HepG2 (cell line): Measurements from ENCODE around the gene SP8. TPM values are rescaled to one million over a fixed set of nuclear protein-coding genes. Genes with fewer than 3 reads are reported as not detected.

ENCODE experiments used
- ATAC-seq: fragments of 200-7000 bp; cut with Tn5 transposase; 3 replicates; pipeline ENCODE4 v1.9.1; 2020; ENCODE audit warnings: mild to moderate bottlenecking, moderate library complexity
- BruUV-seq: library from RNA; stranded (reverse); fragments of 400-500 nt; replicated peaks from 2 replicates; lab custom pipeline; 2021; lab: Mats Ljungman, UMichigan
- CTCF ChIA-PET: fragments of 300-600 bp; formaldehyde crosslinking; extraction: SDS; loops from one replicate; lab custom pipeline; 2021; ENCODE audit warnings: low total read pairs, inconsistent platforms, low intra/inter-chr PET ratio; lab: Yijun Ruan, JAX
- POLR2A ChIA-PET: fragments of 350-600 bp; sonication (Branson Sonifier 250); formaldehyde crosslinking; loops from one replicate; lab custom pipeline; 2020; ENCODE audit warnings: antibody characterized with exemption, inconsistent platforms; lab: Yijun Ruan, JAX
- DNase-seq: peaks from one replicate; pipeline ENCODE4 v3.0.0-alpha.2; 2015; ENCODE audit warnings: low spot score
- FAIRE-seq: peaks from 3 replicates; lab custom pipeline; 2011; peaks lifted over from hg19 to GRCh38; lab: Jason Lieb, UNC
- H2AFZ ChIP-seq: one replicate; pipeline ENCODE4 v1.6.1; 2011; ENCODE audit warnings: low read length, inconsistent platforms
- H3K27ac ChIP-seq: fragments of 300-600 bp; 3 replicates; pipeline ENCODE4 v1.8.0; 2011; ENCODE audit warnings: mixed run types, mild to moderate bottlenecking, mixed read lengths, low read length, inconsistent platforms; ENCODE audit not compliant: insufficient read depth; ENCODE audit errors: extremely low read length
- H3K27me3 ChIP-seq, 2 experiments: fragments of 200-600 bp in 1 of 2; 2 replicates in 1 of 2; 3 replicates in 1 of 2; pipeline versions ENCODE4 v1.6.0 to v1.8.0; 2011; ENCODE audit warnings: low read length in 2 of 2, mild to moderate bottlenecking in 2 of 2, moderate library complexity in 2 of 2, inconsistent platforms in 1 of 2; ENCODE audit not compliant: insufficient read depth in 2 of 2, control insufficient read depth in 1 of 2
- H3K36me3 ChIP-seq, 2 experiments: fragments of 200-600 bp in 1 of 2; replicated peaks in 1 of 2; 2 replicates in 1 of 2; 3 replicates in 1 of 2; pipeline versions ENCODE4 v1.5.1 to v1.8.0; 2011; ENCODE audit warnings: low read length in 2 of 2, inconsistent platforms in 1 of 2; ENCODE audit not compliant: insufficient read depth in 2 of 2, control insufficient read depth in 1 of 2
- H3K4me1 ChIP-seq: 2 replicates; pipeline ENCODE4 v1.5.1; 2012; ENCODE audit warnings: low read length, inconsistent platforms; ENCODE audit not compliant: insufficient read depth
- H3K4me2 ChIP-seq: 2 replicates; pipeline ENCODE4 v1.6.0; 2011; ENCODE audit warnings: low read depth, low read length, inconsistent platforms
- H3K4me3 ChIP-seq, 3 experiments: fragments of 200-600 bp in 1 of 3; sonication (generic), shearing (Covaris generic) in 1 of 3; replicated peaks in 1 of 3; 2 replicates each; pipeline ENCODE4 v1.5.1; 2011 to 2016; ENCODE audit warnings: low read length in 3 of 3, inconsistent platforms in 2 of 3, low read depth in 2 of 3, mild to moderate bottlenecking in 2 of 3, control low read depth in 1 of 3, mixed read lengths in 1 of 3; ENCODE audit not compliant: insufficient read depth in 1 of 3
- H3K79me2 ChIP-seq: one replicate; pipeline ENCODE4 v1.6.1; 2011; ENCODE audit warnings: low read length, inconsistent platforms; ENCODE audit not compliant: insufficient read depth
- H3K9ac ChIP-seq: 2 replicates; pipeline ENCODE4 v1.6.0; 2011; ENCODE audit warnings: mild to moderate bottlenecking, low read depth, low read length, inconsistent platforms; ENCODE audit not compliant: insufficient read depth
- H3K9me3 ChIP-seq: 2 replicates; pipeline ENCODE4 v1.5.1; 2012; ENCODE audit warnings: mild to moderate bottlenecking, low read length
- H4K20me1 ChIP-seq: 2 replicates; pipeline ENCODE4 v1.6.0; 2011; ENCODE audit warnings: inconsistent platforms, mild to moderate bottlenecking, low read length, moderate library complexity; ENCODE audit not compliant: insufficient read depth
- AHR ChIP-seq: IDR thresholded peaks from 2 replicates; pipeline ENCODE4 v1.6.1; 2018; ENCODE audit warnings: missing genetic modification reagents, missing compliant biosample characterization
- EP300 ChIP-seq, 3 experiments: sonication (generic) in 1 of 3; formaldehyde crosslinking in 1 of 3; IDR thresholded peaks; 2 replicates each; pipeline versions ENCODE4 v1.5.1 to v1.6.1; 2011 to 2020; ENCODE audit warnings: low read depth in 2 of 3, low read length in 2 of 3, borderline replicate concordance in 1 of 3, improper control_type of control experiment in 1 of 3, mild to moderate bottlenecking in 1 of 3, missing genetic modification reagents in 1 of 3, moderate library complexity in 1 of 3
- HNRNPK ChIP-seq: fragments of 200-400 bp; formaldehyde crosslinking; IDR thresholded peaks from 2 replicates; pipeline ENCODE4 v1.6.1; 2018; ENCODE audit warnings: low read length, low read depth, moderate library complexity, mild to moderate bottlenecking; ENCODE audit not compliant: poor library complexity, severe bottlenecking
- JUN ChIP-seq: sonication (generic); formaldehyde crosslinking; IDR thresholded peaks from 2 replicates; pipeline ENCODE4 v1.4.0; 2020; ENCODE audit warnings: mild to moderate bottlenecking, missing genetic modification reagents
- KMT2B ChIP-seq: IDR thresholded peaks from 2 replicates; pipeline ENCODE4 v1.6.1; 2016; ENCODE audit warnings: missing genetic modification reagents, missing compliant biosample characterization
- MAX ChIP-seq: IDR thresholded peaks from 2 replicates; pipeline ENCODE4 v1.6.1; 2012; ENCODE audit warnings: inconsistent platforms
- MEIS1 ChIP-seq: sonication (generic); formaldehyde crosslinking; IDR thresholded peaks from 2 replicates; pipeline ENCODE4 v1.9.0; 2021; ENCODE audit warnings: mild to moderate bottlenecking, missing genetic modification reagents, moderate library complexity, borderline replicate concordance
- MTF1 ChIP-seq: sonication (generic); formaldehyde crosslinking; IDR thresholded peaks from 2 replicates; pipeline ENCODE4 v1.5.0; 2020; ENCODE audit warnings: missing genetic modification reagents
- POGZ ChIP-seq: sonication (generic); formaldehyde crosslinking; IDR thresholded peaks from 2 replicates; pipeline ENCODE4 v1.4.0; 2020; ENCODE audit warnings: mild to moderate bottlenecking, missing genetic modification reagents
- RXRB ChIP-seq: IDR thresholded peaks from 2 replicates; pipeline ENCODE4 v1.6.1; 2016; ENCODE audit warnings: borderline replicate concordance, missing genetic modification reagents, missing compliant biosample characterization
- SRSF4 ChIP-seq: fragments of 200-400 bp; formaldehyde crosslinking; IDR thresholded peaks from one replicate; pipeline ENCODE4 v1.6.1; 2018; ENCODE audit warnings: mild to moderate bottlenecking, low read depth, low read length, moderate library complexity; ENCODE audit not compliant: poor library complexity, severe bottlenecking
- XRCC5 ChIP-seq: fragments of 200-400 bp; formaldehyde crosslinking; optimal IDR thresholded peaks from 2 replicates; pipeline ENCODE3; 2017; ENCODE audit warnings: mild to moderate bottlenecking, low read length
- ZBTB44 ChIP-seq: sonication (generic); formaldehyde crosslinking; IDR thresholded peaks from 2 replicates; pipeline ENCODE4 v1.4.0; 2020; ENCODE audit warnings: missing genetic modification reagents
- ZNF263 ChIP-seq: sonication (generic); formaldehyde crosslinking; IDR thresholded peaks from 2 replicates; pipeline ENCODE4 v1.4.0; 2020; ENCODE audit warnings: missing genetic modification reagents
- ZNF414 ChIP-seq: sonication (generic); formaldehyde crosslinking; IDR thresholded peaks from 2 replicates; pipeline ENCODE4 v1.5.0; 2020; ENCODE audit warnings: missing genetic modification reagents
- ZNF777 ChIP-seq: sonication (generic); formaldehyde crosslinking; IDR thresholded peaks from 2 replicates; pipeline ENCODE4 v1.4.0; 2020; ENCODE audit warnings: missing genetic modification reagents
- ZNF800 ChIP-seq: sonication (generic); formaldehyde crosslinking; IDR thresholded peaks from 2 replicates; pipeline ENCODE4 v1.4.0; 2020; ENCODE audit warnings: missing genetic modification reagents
- WGBS: methylation state at CpG from one replicate; pipeline ENCODE4 v1.1.6; 2017; ENCODE audit warnings: low lambda C conversion rate; 5-methylcytosine and 5-hydroxymethylcytosine counted together
- in situ Hi-C: cut with HindIII; loops from 2 replicates; pipeline ENCODE4 v1.10.0; 2017; ENCODE audit warnings: low pct_unique_long_range_greater_than_20kb; ENCODE audit not compliant: extremely low pct_ligation_motif_present
- intact Hi-C: fragments of 100-400 bp; cut with micrococcal nuclease; formaldehyde crosslinking; loops from one replicate; pipeline ENCODE4 v1.10.0; 2022; ENCODE audit not compliant: unreplicated experiment
- polyA plus RNA-seq, 8 experiments: library from polyadenylated mRNA; depleted of rRNA in 3 of 8; stranded (reverse) in 7 of 8; unstranded in 1 of 8; fragments of >200 nt; fragmentation: Illumina TruSeq in 4 of 8; extraction: Trizol in 4 of 8; gene quantifications; 2 replicates each; pipeline versions ENCODE4 v1.2.1 to v1.2.3, GENCODE V29; 2011 to 2016; ENCODE audit warnings: low read depth in 4 of 8, missing spikeins in 1 of 8, mixed read lengths in 1 of 8; ENCODE audit not compliant: insufficient read depth in 1 of 8
- total RNA-seq, 5 experiments: library from RNA; depleted of rRNA; stranded (reverse); fragments of >200 nt; fragmentation: Illumina TruSeq; extraction: Trizol; gene quantifications; 2 replicates each; pipeline ENCODE4 v1.2.3, GENCODE V29; 2016; ENCODE audit warnings: low read depth in 1 of 5

Gene SP8
- total and polyA plus RNA-seq, 2 of the 13 experiments (the other 11 are each of a cell fraction or from before 2014, with no cell fraction given) = not detected

- DNase-seq (no peak), FAIRE-seq (no peak), ATAC-seq (peak; percentile 91)
- in situ Hi-C loops (loop anchor here (25.0 kb wide), 1 partner anchor 714 kb away; no protein-coding TSS in a partner anchor), intact Hi-C loops (no loop called here)
- no CpG with 5 or more reads among the region's 77 CpGs for WGBS
- ChIA-PET CTCF (no interaction called here), POLR2A (interaction anchor here (0.6 kb wide), 1 partner anchor 1188 kb away, joined by 3 read pairs; no protein-coding TSS in a partner anchor)
- Histone ChIP-seq H3K9ac (no peak overlapping the region), H4K20me1 (no peaks in the 10 kb centered on the region), H3K4me2 (peak overlapping the region; percentile 72), H3K9me3 (no peaks in the 10 kb centered on the region), H3K4me3 (peak overlapping the region; percentile 40 to 66 (median 53); a peak in 4 of 6 replicates), H2AFZ (no peak overlapping the region), H3K4me1 (peaks cover 8% of the 10 kb centered on the region), H3K27ac (no peak overlapping the region), H3K36me3 (no peaks in the 10 kb centered on the region), H3K79me2 (no peaks in the 10 kb centered on the region), H3K27me3 (peaks cover 5 to 47% of the 10 kb centered on the region in 2 experiments; a peak in 4 of 5 replicates)
- no TSS peak for BruUV-seq
- peak; percentile 78 for TF ChIP-seq HNRNPK
- peak; percentile 81; the same call in 1 of the 2 replicates for TF ChIP-seq ZNF777 (CRISPR knock-in tag)
- TF ChIP-seq ZNF263 (CRISPR knock-in tag) = peak; percentile 37
- no peak for TF ChIP-seq ZBTB44 (CRISPR knock-in tag)
- no peak for TF ChIP-seq POGZ (CRISPR knock-in tag)
- TF ChIP-seq JUN (CRISPR knock-in tag) = no peak
- no peak for TF ChIP-seq MTF1 (CRISPR knock-in tag)
- TF ChIP-seq SRSF4 = no peak
- TF ChIP-seq ZNF800 = no peak
- TF ChIP-seq MEIS1 = no peak
- TF ChIP-seq ZNF414 (CRISPR knock-in tag) = no peak
- TF ChIP-seq XRCC5 = no peak
- 0 out of 2 replicates have a peak, but pooled peaks have one; percentile 8 for TF ChIP-seq MAX
- no peak for TF ChIP-seq RXRB (CRISPR knock-in tag)
- no peak for TF ChIP-seq KMT2B (CRISPR knock-in tag)
- TF ChIP-seq AHR (CRISPR knock-in tag) = no peak
- TF ChIP-seq EP300 (IDR thresholded peaks at IDR 0.05; ENCODE audit: low read depth in 2 of 2, low read length in 2 of 2) = no peak
- TF ChIP-seq EP300 (CRISPR knock-in tag; IDR thresholded peaks at IDR 0.05; ENCODE audit: borderline replicate concordance) = no peak
Observed at GRCh38 chr7:20798081-20798693, 11.5 kb upstream of the SP8 start.
